DOHH2 (cell line): Measurements from ENCODE around the gene PGS1.

Experiments used
- H3F3A ChIP-seq: fragments of 200-600 bp; sonication (generic), shearing (Covaris generic); 2 replicates; pipeline ENCODE4 v1.6.0; 2016; ENCODE audit warnings: antibody characterized with exemption, mild to moderate bottlenecking; ENCODE audit not compliant: control insufficient read depth, insufficient read depth
- H3K27ac ChIP-seq: fragments of 200-600 bp; sonication (generic); 2 replicates; pipeline ENCODE4 v1.5.1; 2014; ENCODE audit warnings: low read depth, mild to moderate bottlenecking, low read length, moderate library complexity
- H3K27me3 ChIP-seq: fragments of 200-600 bp; sonication (generic); 2 replicates; pipeline ENCODE4 v1.6.1; 2014; ENCODE audit warnings: mild to moderate bottlenecking, low read length, mixed read lengths; ENCODE audit not compliant: control insufficient read depth
- H3K36me3 ChIP-seq: fragments of 200-600 bp; sonication (generic); 2 replicates; pipeline ENCODE4 v1.6.1; 2014; ENCODE audit warnings: mild to moderate bottlenecking, low read length, moderate library complexity, mixed read lengths; ENCODE audit not compliant: control insufficient read depth
- H3K4me1 ChIP-seq: fragments of 200-600 bp; sonication (generic); 2 replicates; pipeline ENCODE4 v1.6.1; 2014; ENCODE audit warnings: mild to moderate bottlenecking, low read length, mixed read lengths; ENCODE audit not compliant: control insufficient read depth
- H3K4me2 ChIP-seq: fragments of 200-600 bp; sonication (generic); 2 replicates; pipeline ENCODE4 v1.6.0; 2014; ENCODE audit warnings: mild to moderate bottlenecking, low read length, moderate library complexity
- H3K4me3 ChIP-seq: fragments of 200-600 bp; sonication (generic); 2 replicates; pipeline ENCODE4 v1.5.1; 2014; ENCODE audit warnings: mild to moderate bottlenecking, low read length, mixed read lengths
- H3K79me2 ChIP-seq: fragments of 200-600 bp; sonication (generic); 2 replicates; pipeline ENCODE4 v1.6.1; 2014; ENCODE audit warnings: mild to moderate bottlenecking, low read length, mixed read lengths; ENCODE audit not compliant: control insufficient read depth
- H3K9me2 ChIP-seq: fragments of 200-600 bp; sonication (generic); replicated peaks from 2 replicates; pipeline ENCODE4 v1.6.1; 2014; ENCODE audit warnings: mild to moderate bottlenecking, low read length, mixed read lengths; ENCODE audit not compliant: control insufficient read depth
- H3K9me3 ChIP-seq: fragments of 200-600 bp; sonication (generic); 2 replicates; pipeline ENCODE4 v1.6.1; 2014; ENCODE audit warnings: antibody characterized with exemption, low read length, mixed read lengths; ENCODE audit not compliant: control insufficient read depth, insufficient read depth
- H4K20me1 ChIP-seq: fragments of 200-600 bp; sonication (generic); 2 replicates; pipeline ENCODE4 v1.6.0; 2014; ENCODE audit warnings: low read depth, mild to moderate bottlenecking, antibody characterized with exemption, low read length, moderate library complexity; ENCODE audit not compliant: control insufficient read depth, insufficient read depth
- EZH2phosphoT487 ChIP-seq: fragments of 200-600 bp; sonication (generic); IDR thresholded peaks from 2 replicates; pipeline ENCODE4 v1.6.1; 2017; ENCODE audit warnings: borderline replicate concordance, mild to moderate bottlenecking, antibody characterized with exemption, low read length, moderate library complexity, mixed read lengths
- TF ChIP-seq, protein P1 (sequence below): fragments of 200-600 bp; sonication (generic); IDR thresholded peaks from one replicate; pipeline ENCODE4 v1.5.1; 2014; ENCODE audit warnings: antibody characterized with exemption, mild to moderate bottlenecking, low read depth, low read length; ENCODE audit not compliant: poor library complexity, severe bottlenecking

Gene PGS1

DNA sequence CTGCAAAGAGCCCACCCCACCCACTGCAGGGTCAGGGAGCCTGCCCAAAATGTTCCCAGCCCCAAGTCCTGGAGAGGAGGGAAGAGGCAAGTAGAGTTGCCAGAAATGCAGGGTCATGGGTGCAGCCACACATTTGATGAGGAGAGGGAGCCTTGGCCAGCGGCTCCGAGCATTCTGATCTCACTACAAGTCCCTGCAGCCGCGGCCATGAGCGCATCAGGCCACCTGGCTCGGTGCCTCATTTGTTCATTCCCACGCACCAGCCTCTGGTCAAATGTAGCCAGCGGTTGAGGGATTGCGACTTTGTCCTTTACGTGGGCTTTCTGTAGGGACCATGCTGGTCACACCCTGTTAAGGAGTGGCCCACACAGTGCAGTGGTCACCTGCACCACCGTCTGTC, 48.7 kb downstream of the PGS1 start:
- TF ChIP-seq, protein P1, sequence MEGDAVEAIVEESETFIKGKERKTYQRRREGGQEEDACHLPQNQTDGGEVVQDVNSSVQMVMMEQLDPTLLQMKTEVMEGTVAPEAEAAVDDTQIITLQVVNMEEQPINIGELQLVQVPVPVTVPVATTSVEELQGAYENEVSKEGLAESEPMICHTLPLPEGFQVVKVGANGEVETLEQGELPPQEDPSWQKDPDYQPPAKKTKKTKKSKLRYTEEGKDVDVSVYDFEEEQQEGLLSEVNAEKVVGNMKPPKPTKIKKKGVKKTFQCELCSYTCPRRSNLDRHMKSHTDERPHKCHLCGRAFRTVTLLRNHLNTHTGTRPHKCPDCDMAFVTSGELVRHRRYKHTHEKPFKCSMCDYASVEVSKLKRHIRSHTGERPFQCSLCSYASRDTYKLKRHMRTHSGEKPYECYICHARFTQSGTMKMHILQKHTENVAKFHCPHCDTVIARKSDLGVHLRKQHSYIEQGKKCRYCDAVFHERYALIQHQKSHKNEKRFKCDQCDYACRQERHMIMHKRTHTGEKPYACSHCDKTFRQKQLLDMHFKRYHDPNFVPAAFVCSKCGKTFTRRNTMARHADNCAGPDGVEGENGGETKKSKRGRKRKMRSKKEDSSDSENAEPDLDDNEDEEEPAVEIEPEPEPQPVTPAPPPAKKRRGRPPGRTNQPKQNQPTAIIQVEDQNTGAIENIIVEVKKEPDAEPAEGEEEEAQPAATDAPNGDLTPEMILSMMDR, result no peak
- TF ChIP-seq EZH2phosphoT487, result no peak
- no peak overlapping the region for H3K27ac ChIP-seq
- H4K20me1 ChIP-seq, result no peaks in the 10 kb centered on the region
- H3F3A ChIP-seq, result no peaks in the 10 kb centered on the region
- H3K27me3 ChIP-seq, result no peaks in the 10 kb centered on the region
- no peaks in the 10 kb centered on the region for H3K79me2 ChIP-seq
- no peaks in the 10 kb centered on the region for H3K9me3 ChIP-seq
- no peaks in the 10 kb centered on the region for H3K9me2 ChIP-seq
- no peak overlapping the region for H3K4me2 ChIP-seq
- peaks cover 25% of the 10 kb centered on the region for H3K36me3 ChIP-seq
- no peak overlapping the region for H3K4me3 ChIP-seq
- H3K4me1 ChIP-seq, result no peaks in the 10 kb centered on the region

GRCh38 chr17:78428025-78428575, 49.7 kb downstream of the PGS1 start:
- no peaks in the 10 kb centered on the region for H3F3A ChIP-seq
- H3K36me3 ChIP-seq, result peaks cover 19% of the 10 kb centered on the region
- H3K4me3 ChIP-seq, result no peak overlapping the region
- no peaks in the 10 kb centered on the region for H4K20me1 ChIP-seq
- no peak overlapping the region for H3K27ac ChIP-seq
- no peak for TF ChIP-seq EZH2phosphoT487
- TF ChIP-seq, protein P1, result no peak
- H3K27me3 ChIP-seq, result no peaks in the 10 kb centered on the region
- no peaks in the 10 kb centered on the region for H3K4me1 ChIP-seq
- H3K9me2 ChIP-seq, result no peaks in the 10 kb centered on the region
- H3K79me2 ChIP-seq, result no peaks in the 10 kb centered on the region
- no peak overlapping the region for H3K4me2 ChIP-seq
- H3K9me3 ChIP-seq, result no peaks in the 10 kb centered on the region

GRCh38 chr17:78428836-78429617, 50.6 kb downstream of the PGS1 start:
- Histone ChIP-seq H4K20me1 (no peaks in the 10 kb centered on the region), H3K4me1 (no peaks in the 10 kb centered on the region), H3K27me3 (no peaks in the 10 kb centered on the region), H3K4me2 (no peak overlapping the region), H3K9me3 (no peaks in the 10 kb centered on the region), H3K36me3 (peaks cover 11% of the 10 kb centered on the region; the same call in 1 of the 2 replicates), H3K9me2 (no peaks in the 10 kb centered on the region), H3K79me2 (no peaks in the 10 kb centered on the region), H3K4me3 (no peak overlapping the region), H3F3A (no peaks in the 10 kb centered on the region), H3K27ac (no peak overlapping the region)
- no peak for TF ChIP-seq EZH2phosphoT487
- TF ChIP-seq, protein P1, result no peak
